ENCODE data around the gene ZNF497.

The ZNF497 gene

GRCh38 chr19:58394821-58395219 lies 32.3 kb upstream of the ZNF497 start:
- Histone ChIP-seq H3K4me2 (ENCODE audit: low read length, poor library complexity, severe bottlenecking) (no peak overlapping the region), H3K18ac (ENCODE audit: low read depth in 1 of 2, low read length in 2 of 2) (no peak overlapping the region), H3K27me3 (ENCODE audit: control insufficient read depth in 1 of 2, insufficient read depth in 1 of 2, low read length in 2 of 2) (peaks cover 0 to 8% of the 10 kb centered on the region in 2 experiments), H3K9me3 (ENCODE audit: control insufficient read depth, low read length) (no peaks in the 10 kb centered on the region), H2AK5ac (ENCODE audit: low read length, severe bottlenecking) (no peak overlapping the region), H3K27ac (ENCODE audit: low read length, poor library complexity, severe bottlenecking) (no peak overlapping the region), H3K14ac (ENCODE audit: low read length in 2 of 2) (no peak overlapping the region), H2BK12ac (ENCODE audit: low read length in 2 of 2) (peak overlapping the region in 1 of 2 experiments; percentile 17), H3K4me1 (ENCODE audit: control insufficient read depth, insufficient read depth, low read depth, low read length) (peaks cover 14% of the 10 kb centered on the region), H3K36me3 (ENCODE audit: control insufficient read depth in 1 of 2, insufficient read depth in 2 of 2, low read depth in 1 of 2, low read length in 2 of 2) (peaks cover 49 to 65% of the 10 kb centered on the region in 2 experiments), H3K9ac (ENCODE audit: low read length) (no peak overlapping the region), H3K4ac (ENCODE audit: low read depth in 1 of 2, low read length in 2 of 2) (no peak overlapping the region), H3K23ac (ENCODE audit: low read length in 2 of 2) (no peak overlapping the region), H4K91ac (ENCODE audit: low read length) (no peak overlapping the region), H3K79me1 (replicated peaks; ENCODE audit: low read length, poor library complexity, severe bottlenecking) (peaks cover 10% of the 10 kb centered on the region), H2BK15ac (ENCODE audit: low read depth, poor library complexity, severe bottlenecking) (no peak overlapping the region), H4K8ac (ENCODE audit: low read length) (no peak overlapping the region), H2BK5ac (ENCODE audit: low read depth, low read length, poor library complexity, severe bottlenecking) (no peak overlapping the region), H2BK120ac (ENCODE audit: low read depth, low read length) (no peak overlapping the region), H3K4me3 (ENCODE audit: insufficient read depth in 1 of 2, low read depth in 1 of 2, low read length in 2 of 2) (no peak overlapping the region), H2AFZ (ENCODE audit: low read depth, low read length) (no peak overlapping the region)
- WGBS = 100% methylated on average over 2 of the region's 3 CpGs
- no peak for DNase-seq

GRCh38 chr19:58393725-58394033 lies 31.1 kb upstream of the ZNF497 start:
- no peak overlapping the region for H2BK15ac ChIP-seq (ENCODE audit: low read depth, poor library complexity, severe bottlenecking)
- peaks cover 14% of the 10 kb centered on the region for H3K4me1 ChIP-seq (ENCODE audit: control insufficient read depth, insufficient read depth, low read depth, low read length)
- H4K8ac ChIP-seq (ENCODE audit: low read length) = no peak overlapping the region
- H3K9me3 ChIP-seq (ENCODE audit: control insufficient read depth, low read length) = no peaks in the 10 kb centered on the region
- no peak overlapping the region for H3K9ac ChIP-seq (ENCODE audit: low read length)
- no peak overlapping the region for H2BK120ac ChIP-seq (ENCODE audit: low read depth, low read length)
- WGBS = 98% methylated on average over 4 of the region's 4 CpGs
- H3K4ac ChIP-seq (ENCODE audit: low read depth in 1 of 2, low read length in 2 of 2) = no peak overlapping the region
- no peak overlapping the region for H2BK5ac ChIP-seq (ENCODE audit: low read depth, low read length, poor library complexity, severe bottlenecking)
- no peak overlapping the region for H4K91ac ChIP-seq (ENCODE audit: low read length)
- no peak overlapping the region for H3K27ac ChIP-seq (ENCODE audit: low read length, poor library complexity, severe bottlenecking)
- no peak overlapping the region for H2AFZ ChIP-seq (ENCODE audit: low read depth, low read length)
- no peak overlapping the region for H2AK5ac ChIP-seq (ENCODE audit: low read length, severe bottlenecking)
- H3K18ac ChIP-seq (ENCODE audit: low read depth in 1 of 2, low read length in 2 of 2) = no peak overlapping the region
- no peak for DNase-seq
- no peak overlapping the region for H3K4me3 ChIP-seq (ENCODE audit: insufficient read depth in 1 of 2, low read depth in 1 of 2, low read length in 2 of 2)
- peaks cover 58 to 67% of the 10 kb centered on the region in 2 experiments for H3K36me3 ChIP-seq (ENCODE audit: control insufficient read depth in 1 of 2, insufficient read depth in 2 of 2, low read depth in 1 of 2, low read length in 2 of 2)
- H2BK12ac ChIP-seq (ENCODE audit: low read length in 2 of 2) = no peak overlapping the region
- H3K79me1 ChIP-seq (replicated peaks; ENCODE audit: low read length, poor library complexity, severe bottlenecking) = peaks cover 10% of the 10 kb centered on the region
- peaks cover 0 to 8% of the 10 kb centered on the region in 2 experiments for H3K27me3 ChIP-seq (ENCODE audit: control insufficient read depth in 1 of 2, insufficient read depth in 1 of 2, low read length in 2 of 2)
- no peak overlapping the region for H3K14ac ChIP-seq (ENCODE audit: low read length in 2 of 2)
- no peak overlapping the region for H3K4me2 ChIP-seq (ENCODE audit: low read length, poor library complexity, severe bottlenecking)
- H3K23ac ChIP-seq (ENCODE audit: low read length in 2 of 2) = no peak overlapping the region

DNA sequence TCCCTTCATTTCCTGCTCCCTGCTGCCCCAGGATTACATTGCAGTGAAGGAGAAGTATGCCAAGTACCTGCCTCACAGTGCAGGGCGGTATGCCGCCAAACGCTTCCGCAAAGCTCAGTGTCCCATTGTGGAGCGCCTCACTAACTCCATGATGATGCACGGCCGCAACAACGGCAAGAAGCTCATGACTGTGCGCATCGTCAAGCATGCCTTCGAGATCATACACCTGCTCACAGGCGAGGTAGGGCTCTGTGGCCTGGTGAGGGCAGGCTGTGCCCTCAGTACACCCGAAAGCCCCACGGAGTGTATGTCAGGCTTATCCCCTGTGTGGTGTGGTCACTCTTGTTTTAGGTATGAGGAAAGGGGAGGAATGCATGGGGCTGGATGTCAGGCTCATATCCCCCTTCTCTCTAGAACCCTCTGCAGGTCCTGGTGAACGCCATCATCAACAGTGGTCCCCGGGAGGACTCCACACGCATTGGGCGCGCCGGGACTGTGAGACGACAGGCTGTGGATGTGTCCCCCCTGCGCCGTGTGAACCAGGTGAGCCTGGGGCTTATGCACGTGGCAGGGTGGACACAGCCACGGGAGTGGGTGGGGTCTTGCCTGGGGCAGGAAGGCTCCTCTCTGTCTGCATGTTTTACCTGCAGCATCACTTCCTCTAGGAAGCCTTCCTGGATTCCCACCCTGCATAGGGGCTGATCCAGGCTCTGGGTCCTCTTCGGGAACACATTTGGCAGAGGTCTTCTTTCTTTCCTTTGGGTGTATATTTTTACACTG lies 30.6 kb upstream of the ZNF497 start:
- Histone ChIP-seq H2BK12ac (ENCODE audit: low read length in 2 of 2) (no peak overlapping the region), H2AFZ (ENCODE audit: low read depth, low read length) (no peak overlapping the region), H4K8ac (ENCODE audit: low read length) (no peak overlapping the region), H3K36me3 (ENCODE audit: control insufficient read depth in 1 of 2, insufficient read depth in 2 of 2, low read depth in 1 of 2, low read length in 2 of 2) (peaks cover 62 to 64% of the 10 kb centered on the region in 2 experiments), H3K4ac (ENCODE audit: low read depth in 1 of 2, low read length in 2 of 2) (no peak overlapping the region), H3K23ac (ENCODE audit: low read length in 2 of 2) (no peak overlapping the region), H3K27ac (ENCODE audit: low read length, poor library complexity, severe bottlenecking) (no peak overlapping the region), H3K4me1 (ENCODE audit: control insufficient read depth, insufficient read depth, low read depth, low read length) (peaks cover 14% of the 10 kb centered on the region), H3K79me1 (replicated peaks; ENCODE audit: low read length, poor library complexity, severe bottlenecking) (peaks cover 10% of the 10 kb centered on the region), H2BK120ac (ENCODE audit: low read depth, low read length) (no peak overlapping the region), H2AK5ac (ENCODE audit: low read length, severe bottlenecking) (no peak overlapping the region), H3K9ac (ENCODE audit: low read length) (no peak overlapping the region), H3K14ac (ENCODE audit: low read length in 2 of 2) (no peak overlapping the region), H3K18ac (ENCODE audit: low read depth in 1 of 2, low read length in 2 of 2) (no peak overlapping the region), H4K91ac (ENCODE audit: low read length) (no peak overlapping the region), H3K4me3 (ENCODE audit: insufficient read depth in 1 of 2, low read depth in 1 of 2, low read length in 2 of 2) (no peak overlapping the region), H2BK15ac (ENCODE audit: low read depth, poor library complexity, severe bottlenecking) (no peak overlapping the region), H3K9me3 (ENCODE audit: control insufficient read depth, low read length) (no peaks in the 10 kb centered on the region), H2BK5ac (ENCODE audit: low read depth, low read length, poor library complexity, severe bottlenecking) (no peak overlapping the region), H3K4me2 (ENCODE audit: low read length, poor library complexity, severe bottlenecking) (no peak overlapping the region), H3K27me3 (ENCODE audit: control insufficient read depth in 1 of 2, insufficient read depth in 1 of 2, low read length in 2 of 2) (peaks cover 0 to 8% of the 10 kb centered on the region in 2 experiments)
- 93% methylated on average over 26 of the region's 26 CpGs for whole genome bisulfite sequencing
- DNase-seq = no peak

- Histone ChIP-seq H2BK120ac (ENCODE audit: low read depth, low read length) (no peak overlapping the region), H3K4ac (ENCODE audit: low read depth in 1 of 2, low read length in 2 of 2) (no peak overlapping the region), H3K27me3 (ENCODE audit: control insufficient read depth in 1 of 2, insufficient read depth in 1 of 2, low read length in 2 of 2) (no peaks in the 10 kb centered on the region), H3K27ac (ENCODE audit: low read length, poor library complexity, severe bottlenecking) (no peak overlapping the region), H3K79me1 (replicated peaks; ENCODE audit: low read length, poor library complexity, severe bottlenecking) (peaks cover 15% of the 10 kb centered on the region), H4K91ac (ENCODE audit: low read length) (no peak overlapping the region), H2AFZ (ENCODE audit: low read depth, low read length) (no peak overlapping the region), H3K18ac (ENCODE audit: low read depth in 1 of 2, low read length in 2 of 2) (no peak overlapping the region), H3K4me1 (ENCODE audit: control insufficient read depth, insufficient read depth, low read depth, low read length) (peaks cover 25% of the 10 kb centered on the region), H2BK12ac (ENCODE audit: low read length in 2 of 2) (no peak overlapping the region), H3K4me3 (ENCODE audit: insufficient read depth in 1 of 2, low read depth in 1 of 2, low read length in 2 of 2) (peak overlapping the region; percentile 67 to 99), H2BK5ac (ENCODE audit: low read depth, low read length, poor library complexity, severe bottlenecking) (no peak overlapping the region), H3K9ac (ENCODE audit: low read length) (peak overlapping the region; percentile 97), H3K9me3 (ENCODE audit: control insufficient read depth, low read length) (no peaks in the 10 kb centered on the region), H2AK5ac (ENCODE audit: low read length, severe bottlenecking) (no peak overlapping the region), H3K23ac (ENCODE audit: low read length in 2 of 2) (peak overlapping the region in 1 of 2 experiments; percentile 23), H3K36me3 (ENCODE audit: control insufficient read depth in 1 of 2, insufficient read depth in 2 of 2, low read depth in 1 of 2, low read length in 2 of 2) (peaks cover 26 to 42% of the 10 kb centered on the region in 2 experiments), H3K14ac (ENCODE audit: low read length in 2 of 2) (no peak overlapping the region), H4K8ac (ENCODE audit: low read length) (no peak overlapping the region), H3K4me2 (ENCODE audit: low read length, poor library complexity, severe bottlenecking) (peak overlapping the region; percentile 71), H2BK15ac (ENCODE audit: low read depth, poor library complexity, severe bottlenecking) (no peak overlapping the region)
- DNase-seq = no peak
- WGBS = 90% methylated on average over 3 of the region's 3 CpGs
Measured at GRCh38 chr19:58388175-58388526, 25.6 kb upstream of the ZNF497 start.

All from mesenchymal stem cell (in vitro differentiated cells and primary cell).